Breast epithelium (tissue), 3 donors: Measurements from ENCODE around the gene DLEC1.

ENCODE experiments used
- POLR2A ChIP-seq: fragments of 450-650 bp; IDR thresholded peaks from one replicate; pipeline ENCODE4 v1.6.1; 2016; ENCODE audit warnings: antibody characterized with exemption, mild to moderate bottlenecking, moderate library complexity
- POLR2AphosphoS5 ChIP-seq, 3 donors: sonication (generic); formaldehyde crosslinking; IDR thresholded peaks; one replicate each; pipeline ENCODE4 v1.6.1; 2017; ENCODE audit warnings: antibody characterized with exemption in 3 of 3
- TF ChIP-seq, protein P1 (sequence below), 3 donors: fragments of 450-650 bp; IDR thresholded peaks; one replicate each; pipeline ENCODE4 v1.5.1; 2016 to 2017; ENCODE audit warnings: antibody characterized with exemption in 3 of 3, mild to moderate bottlenecking in 3 of 3, moderate library complexity in 3 of 3

- TF ChIP-seq, protein P1, sequence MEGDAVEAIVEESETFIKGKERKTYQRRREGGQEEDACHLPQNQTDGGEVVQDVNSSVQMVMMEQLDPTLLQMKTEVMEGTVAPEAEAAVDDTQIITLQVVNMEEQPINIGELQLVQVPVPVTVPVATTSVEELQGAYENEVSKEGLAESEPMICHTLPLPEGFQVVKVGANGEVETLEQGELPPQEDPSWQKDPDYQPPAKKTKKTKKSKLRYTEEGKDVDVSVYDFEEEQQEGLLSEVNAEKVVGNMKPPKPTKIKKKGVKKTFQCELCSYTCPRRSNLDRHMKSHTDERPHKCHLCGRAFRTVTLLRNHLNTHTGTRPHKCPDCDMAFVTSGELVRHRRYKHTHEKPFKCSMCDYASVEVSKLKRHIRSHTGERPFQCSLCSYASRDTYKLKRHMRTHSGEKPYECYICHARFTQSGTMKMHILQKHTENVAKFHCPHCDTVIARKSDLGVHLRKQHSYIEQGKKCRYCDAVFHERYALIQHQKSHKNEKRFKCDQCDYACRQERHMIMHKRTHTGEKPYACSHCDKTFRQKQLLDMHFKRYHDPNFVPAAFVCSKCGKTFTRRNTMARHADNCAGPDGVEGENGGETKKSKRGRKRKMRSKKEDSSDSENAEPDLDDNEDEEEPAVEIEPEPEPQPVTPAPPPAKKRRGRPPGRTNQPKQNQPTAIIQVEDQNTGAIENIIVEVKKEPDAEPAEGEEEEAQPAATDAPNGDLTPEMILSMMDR (IDR thresholded peaks at IDR 0.05), result no peak
- TF ChIP-seq POLR2AphosphoS5 (IDR thresholded peaks at IDR 0.05), result no peak
- TF ChIP-seq POLR2A, result no peak
These were observed 118.6 kb downstream of the DLEC1 start for GRCh38 chr3:38157595-38157994.
